H1 (cell line): Measurements from ENCODE around the gene CNOT6. TPM values are rescaled to one million over a fixed set of nuclear protein-coding genes. Genes with fewer than 3 reads are reported as not detected.

Experiments
- BACH1 ChIP-seq: IDR thresholded peaks from 2 replicates; pipeline ENCODE4 v1.6.1; 2012; ENCODE audit warnings: low read length, improper control_type of control experiment
- CHD1 ChIP-seq: IDR thresholded peaks from 2 replicates; pipeline ENCODE4 v1.6.1; 2012; ENCODE audit warnings: low read depth, low read length, improper control_type of control experiment
- CTCF ChIP-seq, 3 experiments: IDR thresholded peaks; 1 replicate in 2 of 3; 2 replicates in 1 of 3; pipeline versions ENCODE4 v1.5.1 to v1.6.1; 2011; ENCODE audit warnings: low read length in 3 of 3, mild to moderate bottlenecking in 3 of 3, inconsistent platforms in 2 of 3, low read depth in 1 of 3, moderate library complexity in 1 of 3; ENCODE audit not compliant: insufficient read depth in 1 of 3; ENCODE audit errors: control extremely low read depth in 1 of 3
- E2F6 ChIP-seq: IDR thresholded peaks from 2 replicates; pipeline ENCODE4 v1.6.1; 2012; ENCODE audit warnings: inconsistent platforms
- RNF2 ChIP-seq: fragments of 200-900, 300-1000 bp; sonication (generic); IDR thresholded peaks from 2 replicates; pipeline ENCODE4 v1.7.1; 2016; ENCODE audit warnings: borderline replicate concordance, low read depth, mild to moderate bottlenecking, antibody characterized with exemption, low read length; ENCODE audit not compliant: poor library complexity, severe bottlenecking; ENCODE audit errors: missing control alignments
- SP1 ChIP-seq: IDR thresholded peaks from 2 replicates; pipeline ENCODE4 v1.6.1; 2011; ENCODE audit warnings: low read depth, low read length
- polyA plus RNA-seq, 7 experiments: library from polyadenylated mRNA; depleted of rRNA in 3 of 7; stranded (reverse) in 5 of 7; unstranded in 2 of 7; fragments of >200 nt in 5 of 7; fragments of 200-250 nt in 2 of 7; gene quantifications; 1 replicate in 5 of 7; 2 replicates in 1 of 7; 4 replicates in 1 of 7; pipeline versions ENCODE4 v1.2.1 to v1.2.3, GENCODE V29; 2011 to 2013; ENCODE audit warnings: missing spikeins in 2 of 7, mixed read lengths in 2 of 7
- total RNA-seq: library from RNA; stranded (reverse); fragmentation: NEBNext Ultra II Directional; extraction: Animal tissue kit (Norgen Biotek cat#: 25700); gene quantifications from 2 replicates; pipeline ENCODE4 v1.2.1, GENCODE V29; 2021

CNOT6 gene
- total and polyA plus RNA-seq, 2 of the 8 experiments (the other 6 are each of a cell fraction or from before 2014, with no cell fraction given) = 10.7 to 45.4 TPM

GRCh38 chr5:180469586-180469865 is 24.7 kb upstream of the CNOT6 start (continued):
- no peak for TF ChIP-seq CTCF (IDR thresholded peaks at IDR 0.05; ENCODE audit: control extremely low read depth in 1 of 3, insufficient read depth in 1 of 3, low read depth in 1 of 3, low read length in 3 of 3)
- TF ChIP-seq CHD1 = no peak
- no peak for TF ChIP-seq RNF2
- no peak for TF ChIP-seq BACH1
- TF ChIP-seq E2F6 = no peak
- no peak for TF ChIP-seq SP1
